HepG2 (cell line): ENCODE data around the gene PEMT. TPM values are rescaled to one million over a fixed set of nuclear protein-coding genes. Genes with fewer than 3 reads are reported as not detected.

Experiments
- AGO1 ChIP-seq: fragments of 200-400 bp; formaldehyde crosslinking; IDR thresholded peaks from 2 replicates; pipeline ENCODE4 v1.6.1; 2017; ENCODE audit warnings: mild to moderate bottlenecking, low read depth, low read length, moderate library complexity; ENCODE audit not compliant: poor library complexity, severe bottlenecking
- ARNTL ChIP-seq: sonication (generic); formaldehyde crosslinking; IDR thresholded peaks from 2 replicates; pipeline ENCODE4 v1.4.0; 2020; ENCODE audit warnings: mild to moderate bottlenecking, missing genetic modification reagents
- CBX5 ChIP-seq: sonication (generic); formaldehyde crosslinking; IDR thresholded peaks from 2 replicates; pipeline ENCODE4 v1.4.0; 2020; ENCODE audit warnings: missing genetic modification reagents, borderline replicate concordance
- FOXK1 ChIP-seq: sonication (generic); formaldehyde crosslinking; IDR thresholded peaks from 2 replicates; pipeline ENCODE4 v1.4.0; 2020; ENCODE audit warnings: low read depth, missing genetic modification reagents, borderline replicate concordance
- GATAD1 ChIP-seq: IDR thresholded peaks from 2 replicates; pipeline ENCODE4 v1.6.1; 2016; ENCODE audit warnings: missing genetic modification reagents, missing compliant biosample characterization
- KAT8 ChIP-seq: IDR thresholded peaks from 2 replicates; pipeline ENCODE4 v1.6.1; 2016; ENCODE audit warnings: missing genetic modification reagents, missing compliant biosample characterization
- KDM3A ChIP-seq: IDR thresholded peaks from 2 replicates; pipeline ENCODE4 v1.6.1; 2018; ENCODE audit warnings: low read depth, missing compliant biosample characterization
- KLF16 ChIP-seq, 2 experiments: sonication (generic) in 1 of 2; formaldehyde crosslinking in 1 of 2; IDR thresholded peaks; 2 replicates each; pipeline versions ENCODE4 v1.6.1 to v1.8.0; 2016 to 2023; ENCODE audit warnings: missing genetic modification reagents in 2 of 2, missing compliant biosample characterization in 1 of 2
- SNAPC2 ChIP-seq: sonication (generic); formaldehyde crosslinking; IDR thresholded peaks from 2 replicates; pipeline ENCODE4 v1.8.1; 2022; ENCODE audit warnings: mild to moderate bottlenecking, missing genetic modification reagents
- TBX3 ChIP-seq: fragments of 450-650 bp; IDR thresholded peaks from 2 replicates; pipeline ENCODE4 v1.6.1; 2017; ENCODE audit warnings: antibody characterized with exemption, mild to moderate bottlenecking, inconsistent platforms, borderline replicate concordance
- ZNF841 ChIP-seq: sonication (generic); formaldehyde crosslinking; IDR thresholded peaks from 2 replicates; pipeline ENCODE4 v1.8.1; 2023; ENCODE audit warnings: missing genetic modification reagents, borderline replicate concordance
- polyA plus RNA-seq, 8 experiments: library from polyadenylated mRNA; depleted of rRNA in 3 of 8; stranded (reverse) in 7 of 8; unstranded in 1 of 8; fragments of >200 nt; fragmentation: Illumina TruSeq in 4 of 8; extraction: Trizol in 4 of 8; gene quantifications; 2 replicates each; pipeline versions ENCODE4 v1.2.1 to v1.2.3, GENCODE V29; 2011 to 2016; ENCODE audit warnings: low read depth in 4 of 8, missing spikeins in 1 of 8, mixed read lengths in 1 of 8; ENCODE audit not compliant: insufficient read depth in 1 of 8
- total RNA-seq, 5 experiments: library from RNA; depleted of rRNA; stranded (reverse); fragments of >200 nt; fragmentation: Illumina TruSeq; extraction: Trizol; gene quantifications; 2 replicates each; pipeline ENCODE4 v1.2.3, GENCODE V29; 2016; ENCODE audit warnings: low read depth in 1 of 5
- TF ChIP-seq, protein P1 (sequence below): fragments of 450-650 bp; IDR thresholded peaks from 2 replicates; pipeline ENCODE4 v1.6.1; 2016
- TF ChIP-seq, protein P2 (sequence below): IDR thresholded peaks from 2 replicates; pipeline ENCODE4 v1.6.1; 2012; ENCODE audit warnings: low read depth, low read length, improper control_type of control experiment
- TF ChIP-seq, protein P3 (sequence below): sonication (generic); formaldehyde crosslinking; IDR thresholded peaks from 2 replicates; pipeline ENCODE4 v1.5.0; 2020; ENCODE audit warnings: missing genetic modification reagents
- TF ChIP-seq, protein P4 (sequence below): sonication (generic); formaldehyde crosslinking; IDR thresholded peaks from 2 replicates; pipeline ENCODE4 v1.4.0; 2020; ENCODE audit warnings: missing genetic modification reagents
- TF ChIP-seq, protein P5 (sequence below): sonication (generic); formaldehyde crosslinking; IDR thresholded peaks from 2 replicates; pipeline ENCODE4 v1.5.1; 2020; ENCODE audit warnings: missing genetic modification reagents, mild to moderate bottlenecking, borderline replicate concordance

PEMT gene
- total and polyA plus RNA-seq, 2 of the 13 experiments (the other 11 are each of a cell fraction or from before 2014, with no cell fraction given): 31.7 to 43.6 TPM

DNA sequence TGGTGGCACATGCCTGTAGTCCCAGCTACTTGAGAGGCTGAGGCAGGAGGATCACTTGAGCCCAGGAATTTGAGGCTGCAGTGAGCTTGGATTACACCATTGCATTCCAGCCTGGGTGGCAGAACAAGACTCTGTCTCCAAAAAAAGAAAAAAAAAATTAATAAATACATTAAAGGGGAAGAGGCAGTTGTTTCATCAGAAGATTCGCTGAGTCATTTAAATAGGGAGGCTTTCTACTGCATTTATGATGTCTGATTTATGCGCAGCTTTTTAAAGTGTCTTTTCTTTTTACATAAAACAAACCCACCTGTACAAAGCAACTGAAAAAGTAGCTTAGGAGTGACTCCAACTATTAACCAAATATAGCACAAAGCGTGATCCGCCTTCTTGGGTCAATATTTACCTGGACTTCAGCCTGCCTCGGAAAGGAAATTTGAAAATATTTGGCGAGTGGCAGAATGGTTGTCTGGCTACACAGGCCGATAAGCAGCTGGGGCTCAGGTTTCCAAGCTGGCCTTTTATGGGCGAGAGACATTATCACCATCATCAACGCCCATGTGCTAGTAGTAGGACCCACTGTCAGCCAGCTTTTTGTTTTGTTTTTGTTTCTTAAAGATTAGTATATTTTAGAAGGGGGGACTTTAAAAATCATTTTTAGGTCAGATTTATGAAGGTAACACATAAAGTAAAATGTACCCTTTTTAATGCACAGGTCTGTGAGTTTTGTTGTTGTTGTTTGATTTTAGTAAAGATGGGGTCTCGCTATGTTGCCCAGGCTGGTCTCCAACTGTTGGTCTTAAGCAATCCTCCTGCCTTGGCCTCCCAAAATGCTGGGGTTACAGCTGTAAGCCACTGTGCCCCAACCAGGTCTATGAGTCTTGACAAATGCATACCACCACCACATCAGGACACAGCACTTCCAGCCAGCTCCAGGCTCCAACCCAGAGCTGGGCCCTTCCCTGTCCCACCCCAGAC, 52.8 kb downstream of the PEMT start (continued):
- TF ChIP-seq, protein P1, sequence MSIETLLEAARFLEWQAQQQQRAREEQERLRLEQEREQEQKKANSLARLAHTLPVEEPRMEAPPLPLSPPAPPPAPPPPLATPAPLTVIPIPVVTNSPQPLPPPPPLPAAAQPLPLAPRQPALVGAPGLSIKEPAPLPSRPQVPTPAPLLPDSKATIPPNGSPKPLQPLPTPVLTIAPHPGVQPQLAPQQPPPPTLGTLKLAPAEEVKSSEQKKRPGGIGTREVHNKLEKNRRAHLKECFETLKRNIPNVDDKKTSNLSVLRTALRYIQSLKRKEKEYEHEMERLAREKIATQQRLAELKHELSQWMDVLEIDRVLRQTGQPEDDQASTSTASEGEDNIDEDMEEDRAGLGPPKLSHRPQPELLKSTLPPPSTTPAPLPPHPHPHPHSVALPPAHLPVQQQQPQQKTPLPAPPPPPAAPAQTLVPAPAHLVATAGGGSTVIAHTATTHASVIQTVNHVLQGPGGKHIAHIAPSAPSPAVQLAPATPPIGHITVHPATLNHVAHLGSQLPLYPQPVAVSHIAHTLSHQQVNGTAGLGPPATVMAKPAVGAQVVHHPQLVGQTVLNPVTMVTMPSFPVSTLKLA: peak; percentile 34
- peak; percentile 84; the same call in 1 of the 2 replicates for TF ChIP-seq ARNTL (CRISPR knock-in tag)
- peak; percentile 84 for TF ChIP-seq SNAPC2 (CRISPR knock-in tag)
- TF ChIP-seq, protein P2, sequence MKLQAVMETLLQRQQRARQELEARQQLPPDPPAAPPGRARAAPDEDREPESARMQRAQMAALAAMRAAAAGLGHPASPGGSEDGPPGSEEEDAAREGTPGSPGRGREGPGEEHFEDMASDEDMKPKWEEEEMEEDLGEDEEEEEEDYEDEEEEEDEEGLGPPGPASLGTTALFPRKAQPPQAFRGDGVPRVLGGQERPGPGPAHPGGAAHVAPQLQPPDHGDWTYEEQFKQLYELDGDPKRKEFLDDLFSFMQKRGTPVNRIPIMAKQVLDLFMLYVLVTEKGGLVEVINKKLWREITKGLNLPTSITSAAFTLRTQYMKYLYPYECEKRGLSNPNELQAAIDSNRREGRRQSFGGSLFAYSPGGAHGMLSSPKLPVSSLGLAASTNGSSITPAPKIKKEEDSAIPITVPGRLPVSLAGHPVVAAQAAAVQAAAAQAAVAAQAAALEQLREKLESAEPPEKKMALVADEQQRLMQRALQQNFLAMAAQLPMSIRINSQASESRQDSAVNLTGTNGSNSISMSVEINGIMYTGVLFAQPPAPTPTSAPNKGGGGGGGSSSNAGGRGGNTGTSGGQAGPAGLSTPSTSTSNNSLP: peak; percentile 80; the same call in 1 of the 2 replicates
- 0 out of 2 replicates have a peak, but pooled peaks have one; percentile 33 for TF ChIP-seq KDM3A
- peak; percentile 92 for TF ChIP-seq FOXK1 (CRISPR knock-in tag)
- peak; percentile 85 for TF ChIP-seq TBX3
- no peak for TF ChIP-seq ZNF841 (CRISPR knock-in tag)
- TF ChIP-seq, protein P3, sequence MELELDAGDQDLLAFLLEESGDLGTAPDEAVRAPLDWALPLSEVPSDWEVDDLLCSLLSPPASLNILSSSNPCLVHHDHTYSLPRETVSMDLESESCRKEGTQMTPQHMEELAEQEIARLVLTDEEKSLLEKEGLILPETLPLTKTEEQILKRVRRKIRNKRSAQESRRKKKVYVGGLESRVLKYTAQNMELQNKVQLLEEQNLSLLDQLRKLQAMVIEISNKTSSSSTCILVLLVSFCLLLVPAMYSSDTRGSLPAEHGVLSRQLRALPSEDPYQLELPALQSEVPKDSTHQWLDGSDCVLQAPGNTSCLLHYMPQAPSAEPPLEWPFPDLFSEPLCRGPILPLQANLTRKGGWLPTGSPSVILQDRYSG: no peak
- TF ChIP-seq KAT8 (CRISPR knock-in tag): peak; percentile 77
- TF ChIP-seq, protein P4, sequence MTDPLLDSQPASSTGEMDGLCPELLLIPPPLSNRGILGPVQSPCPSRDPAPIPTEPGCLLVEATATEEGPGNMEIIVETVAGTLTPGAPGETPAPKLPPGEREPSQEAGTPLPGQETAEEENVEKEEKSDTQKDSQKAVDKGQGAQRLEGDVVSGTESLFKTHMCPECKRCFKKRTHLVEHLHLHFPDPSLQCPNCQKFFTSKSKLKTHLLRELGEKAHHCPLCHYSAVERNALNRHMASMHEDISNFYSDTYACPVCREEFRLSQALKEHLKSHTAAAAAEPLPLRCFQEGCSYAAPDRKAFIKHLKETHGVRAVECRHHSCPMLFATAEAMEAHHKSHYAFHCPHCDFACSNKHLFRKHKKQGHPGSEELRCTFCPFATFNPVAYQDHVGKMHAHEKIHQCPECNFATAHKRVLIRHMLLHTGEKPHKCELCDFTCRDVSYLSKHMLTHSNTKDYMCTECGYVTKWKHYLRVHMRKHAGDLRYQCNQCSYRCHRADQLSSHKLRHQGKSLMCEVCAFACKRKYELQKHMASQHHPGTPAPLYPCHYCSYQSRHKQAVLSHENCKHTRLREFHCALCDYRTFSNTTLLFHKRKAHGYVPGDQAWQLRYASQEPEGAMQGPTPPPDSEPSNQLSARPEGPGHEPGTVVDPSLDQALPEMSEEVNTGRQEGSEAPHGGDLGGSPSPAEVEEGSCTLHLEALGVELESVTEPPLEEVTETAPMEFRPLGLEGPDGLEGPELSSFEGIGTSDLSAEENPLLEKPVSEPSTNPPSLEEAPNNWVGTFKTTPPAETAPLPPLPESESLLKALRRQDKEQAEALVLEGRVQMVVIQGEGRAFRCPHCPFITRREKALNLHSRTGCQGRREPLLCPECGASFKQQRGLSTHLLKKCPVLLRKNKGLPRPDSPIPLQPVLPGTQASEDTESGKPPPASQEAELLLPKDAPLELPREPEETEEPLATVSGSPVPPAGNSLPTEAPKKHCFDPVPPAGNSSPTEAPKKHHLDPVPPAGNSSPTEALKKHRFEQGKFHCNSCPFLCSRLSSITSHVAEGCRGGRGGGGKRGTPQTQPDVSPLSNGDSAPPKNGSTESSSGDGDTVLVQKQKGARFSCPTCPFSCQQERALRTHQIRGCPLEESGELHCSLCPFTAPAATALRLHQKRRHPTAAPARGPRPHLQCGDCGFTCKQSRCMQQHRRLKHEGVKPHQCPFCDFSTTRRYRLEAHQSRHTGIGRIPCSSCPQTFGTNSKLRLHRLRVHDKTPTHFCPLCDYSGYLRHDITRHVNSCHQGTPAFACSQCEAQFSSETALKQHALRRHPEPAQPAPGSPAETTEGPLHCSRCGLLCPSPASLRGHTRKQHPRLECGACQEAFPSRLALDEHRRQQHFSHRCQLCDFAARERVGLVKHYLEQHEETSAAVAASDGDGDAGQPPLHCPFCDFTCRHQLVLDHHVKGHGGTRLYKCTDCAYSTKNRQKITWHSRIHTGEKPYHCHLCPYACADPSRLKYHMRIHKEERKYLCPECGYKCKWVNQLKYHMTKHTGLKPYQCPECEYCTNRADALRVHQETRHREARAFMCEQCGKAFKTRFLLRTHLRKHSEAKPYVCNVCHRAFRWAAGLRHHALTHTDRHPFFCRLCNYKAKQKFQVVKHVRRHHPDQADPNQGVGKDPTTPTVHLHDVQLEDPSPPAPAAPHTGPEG (CRISPR knock-in tag): no peak
- TF ChIP-seq CBX5 (CRISPR knock-in tag): peak; percentile 13; the same call in 1 of the 2 replicates
- TF ChIP-seq AGO1: no peak
- peak; percentile 64 for TF ChIP-seq GATAD1
- TF ChIP-seq, protein P5, sequence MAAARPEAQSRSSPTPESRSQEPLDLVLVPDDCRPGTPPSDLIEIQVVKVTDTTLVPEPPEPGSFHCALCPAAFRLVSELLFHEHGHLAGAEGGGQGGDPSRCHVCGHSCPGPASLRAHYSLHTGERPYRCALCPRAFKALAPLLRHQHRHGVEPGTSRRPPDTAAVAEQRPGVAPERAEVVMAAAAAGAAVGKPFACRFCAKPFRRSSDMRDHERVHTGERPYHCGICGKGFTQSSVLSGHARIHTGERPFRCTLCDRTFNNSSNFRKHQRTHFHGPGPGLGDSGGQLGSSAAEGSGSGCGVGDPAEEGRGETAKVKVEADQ: no peak
- peak in 1 of 2 experiments; percentile 87; a peak in 2 of 4 replicates for TF ChIP-seq KLF16 (CRISPR knock-in tag; IDR thresholded peaks at IDR 0.05)
